Measurements from ENCODE around the gene POMGNT2.

Gene POMGNT2

DNA sequence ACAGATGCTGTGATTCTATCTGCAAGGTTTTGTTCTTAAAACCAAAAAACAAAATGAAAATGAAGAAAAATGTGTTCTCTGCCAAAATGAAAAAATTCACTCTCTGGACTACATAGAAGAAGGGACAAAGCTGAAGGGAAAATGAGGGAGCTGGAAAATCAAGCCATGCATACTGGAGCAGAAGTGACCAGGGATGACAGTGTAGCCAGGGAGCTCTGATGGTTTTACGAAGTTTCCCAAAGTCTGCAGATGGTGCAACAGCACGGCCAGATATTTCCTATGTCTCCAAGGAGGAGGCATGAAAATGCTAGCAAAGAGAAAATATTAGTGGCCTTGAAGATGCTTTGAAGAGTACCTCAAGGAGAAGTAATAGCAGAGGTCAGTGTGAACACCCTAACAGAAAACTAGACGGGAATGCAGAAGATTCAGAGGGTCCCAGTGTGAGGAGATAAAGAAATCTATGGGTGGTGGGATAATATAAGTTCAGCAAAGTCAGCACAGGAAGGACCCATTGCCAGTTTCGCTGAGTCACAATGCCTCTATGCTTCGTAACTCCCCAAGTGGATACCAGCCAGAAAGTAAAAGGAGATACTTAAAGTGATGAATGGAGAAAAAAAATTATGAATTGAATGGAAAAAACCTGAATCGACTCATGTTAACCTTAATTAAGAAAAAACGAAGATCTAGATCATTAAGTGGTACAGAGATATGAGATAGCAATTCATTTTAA lies 39.0 kb upstream of the POMGNT2 start:
- H3K4me3 ChIP-seq (replicated peaks; ENCODE audit: insufficient read depth, low read length): no peak overlapping the region
- no peak for DNase-seq (ENCODE audit: low read depth in 1 of 2, low spot score in 1 of 2)
- no peak for TF ChIP-seq POLR2AphosphoS5 (IDR thresholded peaks at IDR 0.05; ENCODE audit: low read depth)
- TF ChIP-seq GABPA (IDR thresholded peaks at IDR 0.05; ENCODE audit: low read depth): no peak
- TF ChIP-seq, protein P1, sequence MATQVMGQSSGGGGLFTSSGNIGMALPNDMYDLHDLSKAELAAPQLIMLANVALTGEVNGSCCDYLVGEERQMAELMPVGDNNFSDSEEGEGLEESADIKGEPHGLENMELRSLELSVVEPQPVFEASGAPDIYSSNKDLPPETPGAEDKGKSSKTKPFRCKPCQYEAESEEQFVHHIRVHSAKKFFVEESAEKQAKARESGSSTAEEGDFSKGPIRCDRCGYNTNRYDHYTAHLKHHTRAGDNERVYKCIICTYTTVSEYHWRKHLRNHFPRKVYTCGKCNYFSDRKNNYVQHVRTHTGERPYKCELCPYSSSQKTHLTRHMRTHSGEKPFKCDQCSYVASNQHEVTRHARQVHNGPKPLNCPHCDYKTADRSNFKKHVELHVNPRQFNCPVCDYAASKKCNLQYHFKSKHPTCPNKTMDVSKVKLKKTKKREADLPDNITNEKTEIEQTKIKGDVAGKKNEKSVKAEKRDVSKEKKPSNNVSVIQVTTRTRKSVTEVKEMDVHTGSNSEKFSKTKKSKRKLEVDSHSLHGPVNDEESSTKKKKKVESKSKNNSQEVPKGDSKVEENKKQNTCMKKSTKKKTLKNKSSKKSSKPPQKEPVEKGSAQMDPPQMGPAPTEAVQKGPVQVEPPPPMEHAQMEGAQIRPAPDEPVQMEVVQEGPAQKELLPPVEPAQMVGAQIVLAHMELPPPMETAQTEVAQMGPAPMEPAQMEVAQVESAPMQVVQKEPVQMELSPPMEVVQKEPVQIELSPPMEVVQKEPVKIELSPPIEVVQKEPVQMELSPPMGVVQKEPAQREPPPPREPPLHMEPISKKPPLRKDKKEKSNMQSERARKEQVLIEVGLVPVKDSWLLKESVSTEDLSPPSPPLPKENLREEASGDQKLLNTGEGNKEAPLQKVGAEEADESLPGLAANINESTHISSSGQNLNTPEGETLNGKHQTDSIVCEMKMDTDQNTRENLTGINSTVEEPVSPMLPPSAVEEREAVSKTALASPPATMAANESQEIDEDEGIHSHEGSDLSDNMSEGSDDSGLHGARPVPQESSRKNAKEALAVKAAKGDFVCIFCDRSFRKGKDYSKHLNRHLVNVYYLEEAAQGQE (IDR thresholded peaks at IDR 0.05; ENCODE audit: insufficient replicate concordance, low read depth): no peak
- no peak for TF ChIP-seq CTCF (IDR thresholded peaks at IDR 0.05; ENCODE audit: insufficient read depth, low read length)
- TF ChIP-seq SPI1 (IDR thresholded peaks at IDR 0.05; ENCODE audit: borderline replicate concordance, low read depth): no peak

DNA sequence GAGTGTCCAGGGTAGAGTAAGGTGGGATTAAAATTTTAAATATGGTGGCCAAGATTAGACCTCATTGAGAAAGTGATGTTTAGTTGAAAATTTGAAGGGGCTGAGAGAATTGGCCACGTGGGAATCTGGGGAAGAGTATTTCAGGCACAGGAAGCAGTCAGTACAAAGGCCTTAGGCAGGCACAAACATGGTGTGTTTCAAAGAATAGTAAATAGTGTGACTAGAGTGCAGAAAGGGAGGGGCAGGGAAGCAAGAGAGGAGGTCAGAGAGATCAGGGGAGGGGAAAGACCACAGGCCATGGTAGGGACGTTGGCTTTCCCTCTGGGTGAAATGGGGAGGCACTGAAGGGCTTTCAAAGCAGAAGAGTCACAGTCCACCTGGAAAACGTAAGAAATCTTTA lies 36.6 kb upstream of the POMGNT2 start:
- no peak overlapping the region for H3K27ac ChIP-seq (replicated peaks)
- TF ChIP-seq, protein P1 (IDR thresholded peaks at IDR 0.05; ENCODE audit: insufficient replicate concordance, low read depth): no peak
- TF ChIP-seq SPI1 (IDR thresholded peaks at IDR 0.05; ENCODE audit: borderline replicate concordance, low read depth): no peak
- TF ChIP-seq POLR2AphosphoS5 (IDR thresholded peaks at IDR 0.05; ENCODE audit: low read depth): no peak
- TF ChIP-seq GABPA (IDR thresholded peaks at IDR 0.05; ENCODE audit: low read depth): no peak
- no peak for TF ChIP-seq CTCF (IDR thresholded peaks at IDR 0.05; ENCODE audit: insufficient read depth, low read length)
- DNase-seq (ENCODE audit: low read depth in 1 of 2, low spot score in 1 of 2): no peak
- no peaks in the 10 kb centered on the region for H3K27me3 ChIP-seq (ENCODE audit: insufficient read depth, poor library complexity, severe bottlenecking)
- H3K4me3 ChIP-seq (replicated peaks; ENCODE audit: insufficient read depth, low read length): no peak overlapping the region

More for the DNA sequence above, 39.0 kb upstream of the POMGNT2 start:
- Histone ChIP-seq H3K27ac (replicated peaks) (no peak overlapping the region), H3K27me3 (ENCODE audit: insufficient read depth, poor library complexity, severe bottlenecking) (no peaks in the 10 kb centered on the region)

- Histone ChIP-seq H3K27me3 (ENCODE audit: insufficient read depth, poor library complexity, severe bottlenecking) (no peaks in the 10 kb centered on the region), H3K4me3 (replicated peaks; ENCODE audit: insufficient read depth, low read length) (no peak overlapping the region), H3K27ac (replicated peaks) (no peak overlapping the region)
- no peak for TF ChIP-seq POLR2AphosphoS5 (IDR thresholded peaks at IDR 0.05; ENCODE audit: low read depth)
- TF ChIP-seq GABPA (IDR thresholded peaks at IDR 0.05; ENCODE audit: low read depth): no peak
- TF ChIP-seq CTCF (IDR thresholded peaks at IDR 0.05; ENCODE audit: insufficient read depth, low read length): no peak
- no peak for TF ChIP-seq SPI1 (IDR thresholded peaks at IDR 0.05; ENCODE audit: borderline replicate concordance, low read depth)
- TF ChIP-seq, protein P1 (IDR thresholded peaks at IDR 0.05; ENCODE audit: insufficient replicate concordance, low read depth): no peak
- DNase-seq (ENCODE audit: low read depth in 1 of 2, low spot score in 1 of 2): no peak
Observed at GRCh38 chr3:43138488-43139231, 32.8 kb upstream of the POMGNT2 start.
